ENCODE results near the gene PSMD5. TPM values are rescaled to one million over a fixed set of nuclear protein-coding genes. Genes with fewer than 3 reads are reported as not detected.

PSMD5 gene
- total and polyA plus RNA-seq, 10 of the 15 experiments (the other 5 are each of a cell fraction or from before 2014, with no cell fraction given) = 8.8 to 47.7 (median 25.1) TPM

GRCh38 chr9:120891884-120892747 is 49.4 kb upstream of the PSMD5 start (continued):
- TF ChIP-seq ZNF687 (IDR thresholded peaks at IDR 0.05) (peak; percentile 85), EGR1 (IDR thresholded peaks at IDR 0.05; ENCODE audit: borderline replicate concordance in 1 of 2, low read depth in 2 of 2, low read length in 2 of 2) (peak in 1 of 2 experiments; percentile 66; a peak in 1 of 3 replicates), SMARCA5 (IDR thresholded peaks at IDR 0.05) (0 out of 2 replicates have a peak, but pooled peaks have one; percentile 53), NR2F1 (conservative IDR thresholded peaks at IDR 0.05) (peak; percentile 99), PML (IDR thresholded peaks at IDR 0.05; ENCODE audit: low read length) (no peak), HDGF (IDR thresholded peaks at IDR 0.05) (0 out of 2 replicates have a peak, but pooled peaks have one; percentile 30), NR2C1 (IDR thresholded peaks at IDR 0.05) (peak; percentile 88), GATAD2B (conservative IDR thresholded peaks at IDR 0.05; ENCODE audit: low read depth) (peak; percentile 32; the same call in 1 of the 2 replicates), ZNF207 (IDR thresholded peaks at IDR 0.05; ENCODE audit: borderline replicate concordance) (peak; percentile 39; the same call in 1 of the 2 replicates), BHLHE40 (IDR thresholded peaks at IDR 0.05; ENCODE audit: borderline replicate concordance in 1 of 2, low read depth in 2 of 2, low read length in 1 of 2) (peak; percentile 58 to 76; a peak in 2 of 4 replicates), NFYA (IDR thresholded peaks at IDR 0.05; ENCODE audit: borderline replicate concordance, low read depth, low read length) (no peak), MXI1 (IDR thresholded peaks at IDR 0.05; ENCODE audit: low read depth, low read length) (0 out of 2 replicates have a peak, but pooled peaks have one; percentile 23), RB1 (IDR thresholded peaks at IDR 0.05; ENCODE audit: borderline replicate concordance) (0 out of 2 replicates have a peak, but pooled peaks have one; percentile 46)

Measured in GM12878 (cell line).